Upper lobe of left lung (tissue), 4 donors: ENCODE results near the gene SERPINA9.

ENCODE experiments used
- EP300 ChIP-seq, 4 donors: sonication (generic); formaldehyde crosslinking; IDR thresholded peaks; one replicate each; pipeline ENCODE4 v1.5.1; 2017; ENCODE audit warnings: antibody characterized with exemption in 4 of 4, control low read depth in 2 of 4
- POLR2A ChIP-seq, 4 donors: fragments of 450-650 bp; IDR thresholded peaks; one replicate each; pipeline ENCODE4 v1.5.1; 2016 to 2017; ENCODE audit warnings: antibody characterized with exemption in 4 of 4, mild to moderate bottlenecking in 2 of 4
- POLR2AphosphoS5 ChIP-seq, 2 donors: sonication (generic); formaldehyde crosslinking; IDR thresholded peaks; one replicate each; pipeline ENCODE4 v1.5.1; 2017; ENCODE audit warnings: antibody characterized with exemption in 2 of 2
- TF ChIP-seq, protein P1 (sequence below), 6 experiments: fragments of 450-650 bp in 4 of 6; fragments of 200-600 bp in 2 of 6; sonication (generic) in 2 of 6; IDR thresholded peaks; one replicate each; pipeline ENCODE4 v1.5.1; 2016 to 2019; ENCODE audit warnings: antibody characterized with exemption in 6 of 6

DNA sequence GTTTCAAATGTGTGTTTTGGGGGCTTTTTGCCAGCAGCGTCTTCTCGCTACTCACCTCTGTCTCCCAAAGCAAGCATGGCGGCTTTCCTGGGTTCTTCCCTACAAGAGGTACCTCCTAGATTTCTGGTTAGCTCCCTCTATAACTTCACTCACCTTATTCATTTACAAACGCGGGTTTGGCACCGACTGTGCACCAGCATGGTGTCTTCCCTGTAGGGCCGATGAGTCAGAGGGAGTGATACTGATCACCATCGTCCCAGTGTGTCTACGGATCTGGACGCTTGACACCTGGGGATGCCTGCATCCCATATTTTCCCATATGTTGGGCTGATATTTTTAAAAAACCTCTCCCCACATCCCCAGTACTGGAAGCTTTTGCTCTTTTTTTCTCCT is 41.2 kb upstream of the SERPINA9 start:
- TF ChIP-seq, protein P1, sequence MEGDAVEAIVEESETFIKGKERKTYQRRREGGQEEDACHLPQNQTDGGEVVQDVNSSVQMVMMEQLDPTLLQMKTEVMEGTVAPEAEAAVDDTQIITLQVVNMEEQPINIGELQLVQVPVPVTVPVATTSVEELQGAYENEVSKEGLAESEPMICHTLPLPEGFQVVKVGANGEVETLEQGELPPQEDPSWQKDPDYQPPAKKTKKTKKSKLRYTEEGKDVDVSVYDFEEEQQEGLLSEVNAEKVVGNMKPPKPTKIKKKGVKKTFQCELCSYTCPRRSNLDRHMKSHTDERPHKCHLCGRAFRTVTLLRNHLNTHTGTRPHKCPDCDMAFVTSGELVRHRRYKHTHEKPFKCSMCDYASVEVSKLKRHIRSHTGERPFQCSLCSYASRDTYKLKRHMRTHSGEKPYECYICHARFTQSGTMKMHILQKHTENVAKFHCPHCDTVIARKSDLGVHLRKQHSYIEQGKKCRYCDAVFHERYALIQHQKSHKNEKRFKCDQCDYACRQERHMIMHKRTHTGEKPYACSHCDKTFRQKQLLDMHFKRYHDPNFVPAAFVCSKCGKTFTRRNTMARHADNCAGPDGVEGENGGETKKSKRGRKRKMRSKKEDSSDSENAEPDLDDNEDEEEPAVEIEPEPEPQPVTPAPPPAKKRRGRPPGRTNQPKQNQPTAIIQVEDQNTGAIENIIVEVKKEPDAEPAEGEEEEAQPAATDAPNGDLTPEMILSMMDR (IDR thresholded peaks at IDR 0.05), result no peak
- TF ChIP-seq POLR2A (IDR thresholded peaks at IDR 0.05), result no peak
- TF ChIP-seq POLR2AphosphoS5 (IDR thresholded peaks at IDR 0.05), result no peak
- no peak for TF ChIP-seq EP300 (IDR thresholded peaks at IDR 0.05)
